Adipose tissue (tissue), 3 donors: ENCODE results near the gene BIRC6. TPM values are rescaled to one million over a fixed set of nuclear protein-coding genes. Genes with fewer than 3 reads are reported as not detected.
"Not testable (repeated sequence)": the region's sequence is repeated elsewhere in the genome, so short reads cannot be mapped to it uniquely, and the experiment has no call there.

Experiments used
- H3K27ac ChIP-seq: one replicate; pipeline ENCODE4 v1.5.1; 2013; ENCODE audit warnings: low read depth, low read length
- WGBS, 3 donors: extraction: QIAGEN DNeasy Blood & Tissue Kit; methylation state at CpG; one replicate each; pipeline ENCODE4 v1.1.7; 2013; 5-methylcytosine and 5-hydroxymethylcytosine counted together
- polyA plus RNA-seq, 3 donors: library from polyadenylated mRNA; stranded (reverse); fragments of 200-250 nt; gene quantifications; one replicate each; pipeline ENCODE4 v1.2.3, GENCODE V29; 2013
- donor health status: healthy with polysubstance abuse.
- donor health status: Bipolar disorder and iron deficiency.
- donor health status: healthy.

The BIRC6 gene
- polyA plus RNA-seq, 3 donors, result 9.3 to 18.2 (median 13.4) TPM

- no peak overlapping the region for H3K27ac ChIP-seq
- 36 to 77% (median 74%) methylated on average over 6 of the region's 6 CpGs for WGBS, 3 donors
Observed at GRCh38 chr2:32427672-32428610, 71.1 kb downstream of the BIRC6 start.

GRCh38 chr2:32430804-32431203 lies 74.0 kb downstream of the BIRC6 start:
- H3K27ac ChIP-seq, result no peak overlapping the region
- 96 to 99% (median 97%) methylated on average over 5 of the region's 5 CpGs for WGBS, 3 donors

- 83 to 86% (median 85%) methylated on average over 6 of the region's 6 CpGs for WGBS, 3 donors
- no peak overlapping the region for H3K27ac ChIP-seq
Observed at GRCh38 chr2:32436150-32436549, 79.3 kb downstream of the BIRC6 start.

GRCh38 chr2:32442020-32442467 lies 85.2 kb downstream of the BIRC6 start:
- H3K27ac ChIP-seq, result no peak overlapping the region
- WGBS, 3 donors, result 85 to 90% (median 88%) methylated on average over 7 of the region's 7 CpGs

GRCh38 chr2:32446369-32446768 lies 89.5 kb downstream of the BIRC6 start:
- H3K27ac ChIP-seq, result no peak overlapping the region
- 94 to 97% (median 95%) methylated on average over 6 of the region's 6 CpGs for whole genome bisulfite sequencing, 3 donors

GRCh38 chr2:32450851-32451250 lies 94.0 kb downstream of the BIRC6 start:
- H3K27ac ChIP-seq, result no peak overlapping the region

GRCh38 chr2:32452338-32453064 lies 95.7 kb downstream of the BIRC6 start:
- WGBS, 3 donors, result 93 to 99% (median 97%) methylated on average over 2 of the region's 2 CpGs
- no peak overlapping the region for H3K27ac ChIP-seq

GRCh38 chr2:32453242-32454062 lies 96.6 kb downstream of the BIRC6 start:
- WGBS, 3 donors, result 73 to 79% (median 75%) methylated on average over 3 of the region's 3 CpGs

GRCh38 chr2:32455816-32456215 lies 99.0 kb downstream of the BIRC6 start:
- 91 to 98% (median 92%) methylated on average over 3 of the region's 3 CpGs for WGBS, 3 donors
- no peak overlapping the region for H3K27ac ChIP-seq

More at GRCh38 chr2:32453242-32454062, 96.6 kb downstream of the BIRC6 start:
- H3K27ac ChIP-seq, result no peak overlapping the region

- WGBS, 3 donors, result 69 to 98% (median 97%) methylated on average over 4 of the region's 4 CpGs
Observed at GRCh38 chr2:32456808-32457207, 100.0 kb downstream of the BIRC6 start.

GRCh38 chr2:32457814-32458213 lies 101.0 kb downstream of the BIRC6 start:
- no peak overlapping the region for H3K27ac ChIP-seq
- 86 to 98% (median 95%) methylated on average over 1 of the region's 1 CpG for WGBS, 3 donors

More at GRCh38 chr2:32456808-32457207, 100.0 kb downstream of the BIRC6 start:
- H3K27ac ChIP-seq, result no peak overlapping the region

GRCh38 chr2:32460861-32461260 lies 104.0 kb downstream of the BIRC6 start:
- 97 to 99% (median 98%) methylated on average over 2 of the region's 2 CpGs for WGBS, 3 donors
- H3K27ac ChIP-seq, result not testable (repeated sequence)

- no peak overlapping the region for H3K27ac ChIP-seq
- WGBS, 3 donors, result 91 to 98% (median 95%) methylated on average over 4 of the region's 4 CpGs
Observed at GRCh38 chr2:32463110-32463509, 106.3 kb downstream of the BIRC6 start.

GRCh38 chr2:32464431-32464830 lies 107.6 kb downstream of the BIRC6 start:
- WGBS, 3 donors, result 71 to 91% (median 89%) methylated on average over 2 of the region's 2 CpGs

GRCh38 chr2:32472605-32473004 lies 115.8 kb downstream of the BIRC6 start:
- WGBS, 3 donors, result 61 to 66% (median 63%) methylated on average over 3 of the region's 3 CpGs
- H3K27ac ChIP-seq, result no peak overlapping the region

More at GRCh38 chr2:32464431-32464830, 107.6 kb downstream of the BIRC6 start:
- H3K27ac ChIP-seq, result no peak overlapping the region

- H3K27ac ChIP-seq, result no peak overlapping the region
- 83 to 87% (median 86%) methylated on average over 3 of the region's 3 CpGs for WGBS, 3 donors
Observed at GRCh38 chr2:32474381-32474780, 117.6 kb downstream of the BIRC6 start.

GRCh38 chr2:32478889-32479620 lies 122.2 kb downstream of the BIRC6 start:
- 93 to 96% (median 93%) methylated on average over 8 of the region's 8 CpGs for WGBS, 3 donors
- H3K27ac ChIP-seq, result no peak overlapping the region

GRCh38 chr2:32479993-32480392 lies 123.2 kb downstream of the BIRC6 start:
- 66 to 94% (median 92%) methylated on average over 5 of the region's 5 CpGs for WGBS, 3 donors
- no peak overlapping the region for H3K27ac ChIP-seq
